Choroid plexus epithelial cell (primary cell): ENCODE measurements around the gene FAM222B.

Experiments used
- DNase-seq: peaks from one replicate; pipeline ENCODE4 v3.0.0-alpha.2; 2010; ENCODE audit warnings: low read depth
- H3K4me3 ChIP-seq: 2 replicates; pipeline ENCODE4 v1.5.1; 2011; ENCODE audit warnings: low read depth, mild to moderate bottlenecking, control low read depth, low read length, moderate library complexity
- TF ChIP-seq, protein P1 (sequence below): conservative IDR thresholded peaks from 2 replicates; pipeline ENCODE4 v1.5.1; 2011; ENCODE audit warnings: low read depth, mild to moderate bottlenecking, control low read depth, inconsistent platforms, low read length, moderate library complexity

FAM222B gene

GRCh38 chr17:28711723-28712031 is 130.9 kb downstream of the FAM222B start, which contains the start of gene PROCA1:
Gene PROCA1, minus strand, starts transcription at chr17:28711888. Its CDS starts 228 bp downstream, at chr17:28711660.
- H3K4me3 ChIP-seq: peak within 1 kb of the TSS; percentile 61
- no peak for DNase-seq

DNA sequence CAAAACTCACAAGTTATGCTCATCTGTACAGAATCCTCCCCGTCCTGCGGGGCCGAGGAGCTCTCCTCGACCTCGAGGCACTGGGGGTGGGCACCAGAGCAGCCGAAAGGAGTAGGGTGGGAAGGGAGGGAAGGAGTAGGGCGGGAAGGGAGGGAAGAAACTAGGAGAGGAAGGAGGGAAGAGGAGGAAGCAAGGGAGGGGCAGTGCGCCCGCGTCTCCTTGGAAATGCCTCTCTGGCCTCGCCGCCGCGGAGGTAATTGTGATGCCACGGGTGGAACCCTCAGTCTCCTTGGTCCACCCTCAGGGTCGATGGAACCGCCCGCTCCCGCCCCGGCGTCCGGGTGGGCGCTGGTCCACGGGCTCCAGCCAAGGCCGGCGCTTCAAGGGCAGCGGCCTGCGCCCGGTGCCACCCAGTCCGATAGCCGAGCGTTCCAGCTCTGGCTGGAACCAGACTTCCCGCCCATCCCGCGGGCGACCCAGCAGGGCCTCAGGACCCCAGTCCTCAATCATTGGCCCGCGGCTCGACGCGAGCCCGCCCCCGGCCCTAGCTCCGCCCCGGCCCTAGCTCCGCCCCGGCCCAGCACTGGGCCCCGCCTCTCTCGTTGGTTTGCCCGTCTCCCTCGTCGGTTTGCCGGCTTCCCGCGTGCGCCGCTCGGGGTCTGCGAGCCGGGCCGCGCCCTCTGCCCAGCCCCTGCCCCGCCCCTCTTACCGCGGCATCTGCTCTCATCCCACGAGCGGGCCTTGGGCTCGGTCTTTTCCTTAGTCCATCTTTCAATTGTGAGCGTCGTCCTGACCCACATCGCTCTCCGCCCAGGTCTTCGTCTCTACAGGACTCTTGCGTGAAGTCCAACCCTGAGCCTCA is 131.5 kb downstream of the FAM222B start:
- peak overlapping the region; percentile 61 for H3K4me3 ChIP-seq

More at GRCh38 chr17:28711723-28712031, 130.9 kb downstream of the FAM222B start, which contains the start of gene PROCA1:
- TF ChIP-seq, protein P1, sequence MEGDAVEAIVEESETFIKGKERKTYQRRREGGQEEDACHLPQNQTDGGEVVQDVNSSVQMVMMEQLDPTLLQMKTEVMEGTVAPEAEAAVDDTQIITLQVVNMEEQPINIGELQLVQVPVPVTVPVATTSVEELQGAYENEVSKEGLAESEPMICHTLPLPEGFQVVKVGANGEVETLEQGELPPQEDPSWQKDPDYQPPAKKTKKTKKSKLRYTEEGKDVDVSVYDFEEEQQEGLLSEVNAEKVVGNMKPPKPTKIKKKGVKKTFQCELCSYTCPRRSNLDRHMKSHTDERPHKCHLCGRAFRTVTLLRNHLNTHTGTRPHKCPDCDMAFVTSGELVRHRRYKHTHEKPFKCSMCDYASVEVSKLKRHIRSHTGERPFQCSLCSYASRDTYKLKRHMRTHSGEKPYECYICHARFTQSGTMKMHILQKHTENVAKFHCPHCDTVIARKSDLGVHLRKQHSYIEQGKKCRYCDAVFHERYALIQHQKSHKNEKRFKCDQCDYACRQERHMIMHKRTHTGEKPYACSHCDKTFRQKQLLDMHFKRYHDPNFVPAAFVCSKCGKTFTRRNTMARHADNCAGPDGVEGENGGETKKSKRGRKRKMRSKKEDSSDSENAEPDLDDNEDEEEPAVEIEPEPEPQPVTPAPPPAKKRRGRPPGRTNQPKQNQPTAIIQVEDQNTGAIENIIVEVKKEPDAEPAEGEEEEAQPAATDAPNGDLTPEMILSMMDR: no peak

GRCh38 chr17:28707339-28707720 is 135.3 kb downstream of the FAM222B start:
- TF ChIP-seq, protein P1: no peak
- DNase-seq: no peak
- H3K4me3 ChIP-seq: no peak overlapping the region

More for the DNA sequence above, 131.5 kb downstream of the FAM222B start:
- TF ChIP-seq, protein P1: no peak
- DNase-seq: peak; percentile 90

- no peak overlapping the region for H3K4me3 ChIP-seq
- TF ChIP-seq, protein P1: no peak
- no peak for DNase-seq
Observed at GRCh38 chr17:28706471-28707338, 135.9 kb downstream of the FAM222B start.
